ENCODE results near the gene KANSL3.
"Not testable (repeated sequence)": the region's sequence is repeated elsewhere in the genome, so short reads cannot be mapped to it uniquely, and the experiment has no call there.

The KANSL3 gene

GRCh38 chr2:96655526-96655925, 17.4 kb upstream of the KANSL3 start:
- no peak for DNase-seq

- not testable (repeated sequence) for DNase-seq
Measured at GRCh38 chr2:96654791-96655190, 16.7 kb upstream of the KANSL3 start.

DNA sequence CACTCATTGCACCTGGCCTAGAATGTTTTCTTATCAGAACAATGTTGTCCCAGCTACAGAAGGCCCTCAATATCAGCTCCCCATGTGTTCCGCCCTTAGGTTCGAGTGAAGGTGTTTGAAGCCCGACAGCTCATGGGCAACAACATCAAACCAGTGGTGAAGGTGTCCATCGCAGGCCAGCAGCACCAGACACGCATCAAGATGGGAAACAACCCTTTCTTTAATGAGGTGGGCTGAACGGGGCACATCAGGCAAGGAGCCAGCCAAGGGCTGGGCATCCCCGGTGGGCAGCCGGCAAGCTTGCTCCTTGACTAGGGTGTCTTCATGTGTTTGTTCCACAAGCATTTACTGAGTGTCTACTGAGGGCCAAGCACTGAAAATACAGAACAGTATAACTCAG, 13.7 kb upstream of the KANSL3 start:
- DNase-seq = no peak

DNA sequence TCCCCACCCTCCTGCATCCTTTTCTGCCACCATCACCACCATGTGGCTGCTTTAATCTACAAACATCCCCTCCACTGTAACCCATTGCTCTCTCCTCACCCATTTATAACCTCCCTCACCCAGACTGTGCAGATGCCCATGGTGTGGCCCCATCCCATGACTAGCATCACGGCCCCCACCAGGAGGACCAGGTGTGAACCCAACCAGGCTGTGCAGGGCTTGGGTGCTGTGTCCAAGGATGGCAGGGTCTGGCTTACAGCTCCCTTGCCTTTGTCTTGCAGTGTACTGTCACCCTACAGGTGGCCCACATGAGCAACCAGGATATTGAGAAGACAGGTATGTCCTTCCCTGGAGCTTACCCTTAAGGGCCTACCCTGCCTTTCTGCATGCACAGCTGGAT, 11.2 kb upstream of the KANSL3 start:
- no peak for DNase-seq

DNA sequence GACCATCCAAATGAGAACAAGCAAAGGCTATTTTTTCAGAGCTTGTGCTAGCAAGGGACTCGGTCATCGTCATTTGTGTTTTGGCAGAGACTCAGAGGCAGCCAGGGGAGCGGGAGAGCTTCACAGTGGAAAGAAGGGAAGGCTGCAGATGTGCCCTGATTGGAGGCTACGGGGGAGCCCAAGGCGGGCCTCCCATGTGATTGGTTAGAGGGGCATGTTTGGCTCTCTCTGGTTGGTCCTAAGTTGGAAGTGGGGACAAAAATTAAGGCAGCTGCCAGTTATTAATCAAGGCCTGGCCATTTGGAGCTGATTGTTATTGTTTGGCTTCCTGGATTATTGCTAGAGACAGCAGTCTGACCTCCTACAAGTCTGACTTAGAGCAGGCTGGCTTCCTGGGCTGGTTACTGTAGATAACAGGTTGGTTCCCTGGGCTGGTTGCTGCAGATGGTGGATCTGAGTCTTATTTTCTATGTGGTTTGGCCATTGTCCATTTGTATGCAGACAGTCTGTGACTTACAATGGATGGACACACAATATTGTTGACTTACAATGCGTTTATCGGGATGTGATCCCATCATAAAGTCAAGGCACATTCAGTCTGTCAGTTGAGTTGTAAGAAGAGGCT, 10.3 kb upstream of the KANSL3 start:
- no peak for DNase-seq

DNA sequence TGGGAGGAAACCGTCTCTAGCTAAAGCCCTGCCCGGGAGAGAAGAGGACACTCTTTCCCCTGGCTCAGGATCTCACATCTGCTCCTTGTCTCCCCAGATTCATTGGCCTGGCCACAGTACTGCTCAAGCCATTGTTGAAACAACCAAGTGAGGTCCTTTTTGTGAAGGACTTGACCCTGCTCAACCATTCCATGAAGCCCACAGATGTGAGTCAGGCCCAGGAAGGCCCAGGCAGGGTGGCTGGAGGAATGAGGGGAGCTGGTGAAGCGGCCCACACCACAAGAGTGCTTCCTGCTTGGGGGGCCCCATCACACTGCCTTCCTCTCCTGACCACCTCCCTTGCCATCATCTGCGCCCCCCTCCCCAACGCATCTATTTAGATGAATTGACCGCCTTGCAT, 9.6 kb upstream of the KANSL3 start:
- no peak for DNase-seq

DNA sequence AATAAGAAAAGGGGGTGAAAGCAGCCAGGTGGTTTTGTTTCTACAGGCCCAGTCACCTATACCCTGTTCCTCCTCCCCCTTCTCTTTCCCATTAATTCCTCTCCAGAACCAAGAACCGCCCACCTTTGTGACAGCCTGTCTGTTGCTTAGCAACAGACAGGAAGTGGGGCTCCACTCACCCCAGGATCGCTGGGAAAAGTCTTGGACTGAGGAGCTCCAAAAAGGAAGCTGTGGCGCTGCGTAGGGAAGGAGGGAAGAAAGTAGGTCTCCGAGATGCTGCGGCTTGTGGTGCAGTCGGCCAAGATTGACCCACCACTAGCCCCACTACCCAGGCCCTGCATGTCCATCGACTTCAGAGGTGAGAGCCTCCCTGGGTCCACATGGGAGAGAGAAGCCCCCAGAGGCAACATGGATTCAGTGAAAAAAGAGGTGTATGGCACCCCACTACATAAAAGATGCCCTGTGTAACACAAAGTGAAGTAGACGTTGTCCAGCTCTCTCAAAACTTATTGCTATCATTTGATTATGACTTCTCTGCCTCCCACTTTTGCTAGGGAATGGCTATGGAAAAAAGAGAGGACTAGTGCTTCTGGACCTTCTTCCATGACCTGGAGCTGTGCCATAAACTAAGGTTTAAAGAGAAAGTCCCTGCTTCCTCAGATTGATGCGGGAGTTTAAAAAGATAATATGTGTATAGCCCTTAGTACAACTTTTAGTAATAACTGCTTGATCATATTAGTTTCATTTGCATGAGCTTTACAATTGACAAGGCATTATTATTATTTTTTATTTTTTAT, 4.7 kb upstream of the KANSL3 start, which contains the start of gene FER1L5:
Gene FER1L5 (plus strand): TSS at position 201 of the 797 bp plus-strand sequence. CDS start 73 bp downstream, at position 274.
- DNase-seq = peak in 29 of 51 donors; percentile 7 to 71 (median 24)

DNA sequence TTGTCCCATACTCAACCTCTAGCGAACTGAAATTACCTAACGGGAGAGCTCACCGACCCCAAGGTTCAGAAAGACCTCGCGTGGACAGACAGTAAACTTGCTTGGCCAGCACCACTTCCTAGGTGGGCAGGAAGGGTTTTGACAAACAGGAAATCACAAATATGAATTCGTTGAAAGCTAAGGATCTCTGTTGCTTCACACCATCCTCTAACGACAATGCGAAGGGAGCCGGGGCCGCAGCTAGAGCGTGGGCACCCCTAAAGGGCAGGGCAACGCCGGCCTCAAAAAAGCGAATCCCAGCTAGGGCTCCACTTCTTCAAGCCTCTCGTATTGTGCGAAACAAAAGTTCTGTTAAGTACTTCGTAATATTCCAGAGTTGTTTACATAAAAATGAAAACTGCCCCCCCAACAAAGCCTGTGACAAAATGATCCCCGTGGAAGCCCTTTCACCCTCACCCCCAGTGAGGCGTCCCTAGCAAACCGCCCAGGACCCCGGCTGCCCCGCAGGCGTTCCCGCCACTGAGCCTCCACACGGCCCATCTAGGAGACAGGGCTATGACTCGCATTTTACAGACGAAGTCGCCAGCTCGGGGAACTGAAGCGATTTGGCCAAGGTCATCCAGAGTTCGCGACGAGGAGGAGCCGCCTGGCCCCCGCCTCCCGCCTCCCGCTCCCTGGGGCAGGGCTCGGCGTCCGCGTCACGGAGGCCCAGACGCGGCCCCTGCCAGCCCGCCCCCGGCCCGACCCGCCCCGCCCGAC, 548 bp downstream of the KANSL3 start:
- DNase-seq = peak in 46 of 51 donors; percentile 16 to 87 (median 76)

- peak in 5 of 51 donors; percentile 3 to 7 (median 4) for DNase-seq
Measured at GRCh38 chr2:96636551-96637171, 1.5 kb downstream of the KANSL3 start.

DNA sequence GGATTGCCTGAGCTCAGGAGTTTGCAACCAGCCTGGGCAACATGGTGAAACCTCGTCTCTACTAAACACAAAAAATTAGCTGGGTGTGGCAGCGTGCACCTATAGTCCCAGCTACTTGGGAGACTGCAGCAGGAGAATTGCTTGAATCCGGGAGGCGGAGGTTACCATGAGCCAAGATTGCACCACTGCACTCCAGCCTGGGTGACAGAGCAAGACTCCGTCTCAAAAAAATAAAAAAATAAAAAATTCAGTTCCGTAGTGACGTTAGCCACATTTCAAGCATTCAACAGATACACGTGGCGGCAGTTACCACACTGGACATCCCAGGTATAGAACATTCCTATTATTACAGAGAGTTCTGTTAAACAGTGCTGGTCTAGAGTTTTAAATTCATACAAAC, 4.5 kb downstream of the KANSL3 start:
- DNase-seq = no peak

DNA sequence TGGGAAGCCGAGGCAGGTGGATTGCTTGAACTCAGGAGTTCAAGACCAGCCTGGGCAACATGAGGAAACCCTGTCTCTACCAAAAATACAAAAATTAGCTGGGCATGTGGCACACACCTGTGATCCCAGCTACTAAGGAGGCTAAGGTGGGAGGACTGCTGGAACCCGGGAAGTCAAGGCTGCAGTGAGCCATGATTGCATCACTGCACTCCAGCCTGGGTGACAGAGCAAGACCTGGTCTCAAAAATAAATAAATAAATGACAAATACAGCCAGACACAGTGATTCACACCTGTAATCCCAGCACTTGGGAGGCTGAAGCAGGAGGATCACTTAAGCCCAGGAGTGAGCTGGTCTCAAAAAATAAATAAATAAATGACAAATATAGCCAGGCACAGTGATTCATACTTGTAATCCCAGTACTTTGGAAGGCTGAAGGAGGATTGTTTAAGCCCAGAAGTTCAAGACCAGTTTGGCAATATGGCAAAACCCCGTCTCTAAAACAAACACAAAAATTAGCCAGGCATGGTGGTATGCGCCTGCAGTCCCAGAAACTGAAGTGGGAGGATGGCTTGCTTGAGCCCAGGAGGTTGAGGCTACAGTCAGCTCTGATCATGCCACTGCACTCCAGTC, 6.2 kb downstream of the KANSL3 start:
- DNase-seq = no peak

DNA sequence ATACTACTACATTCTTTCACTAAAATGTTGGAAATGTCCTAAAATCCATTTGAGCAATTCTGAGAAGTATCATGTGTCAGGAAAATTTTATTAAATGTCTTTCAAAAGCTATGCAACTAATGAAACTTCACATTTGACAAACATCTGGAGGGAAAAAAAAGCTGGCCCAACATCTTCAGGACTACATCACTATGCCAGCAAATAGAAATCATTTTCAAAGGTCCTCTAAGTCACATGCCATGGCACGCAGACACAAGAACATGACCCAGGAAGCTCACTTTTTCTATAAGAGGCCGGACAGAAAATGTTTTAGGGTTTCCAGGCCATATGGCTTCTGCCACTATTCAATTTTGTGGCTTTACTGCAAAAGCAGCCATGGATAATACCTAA, 11.6 kb downstream of the KANSL3 start:
- no peak for DNase-seq

DNA sequence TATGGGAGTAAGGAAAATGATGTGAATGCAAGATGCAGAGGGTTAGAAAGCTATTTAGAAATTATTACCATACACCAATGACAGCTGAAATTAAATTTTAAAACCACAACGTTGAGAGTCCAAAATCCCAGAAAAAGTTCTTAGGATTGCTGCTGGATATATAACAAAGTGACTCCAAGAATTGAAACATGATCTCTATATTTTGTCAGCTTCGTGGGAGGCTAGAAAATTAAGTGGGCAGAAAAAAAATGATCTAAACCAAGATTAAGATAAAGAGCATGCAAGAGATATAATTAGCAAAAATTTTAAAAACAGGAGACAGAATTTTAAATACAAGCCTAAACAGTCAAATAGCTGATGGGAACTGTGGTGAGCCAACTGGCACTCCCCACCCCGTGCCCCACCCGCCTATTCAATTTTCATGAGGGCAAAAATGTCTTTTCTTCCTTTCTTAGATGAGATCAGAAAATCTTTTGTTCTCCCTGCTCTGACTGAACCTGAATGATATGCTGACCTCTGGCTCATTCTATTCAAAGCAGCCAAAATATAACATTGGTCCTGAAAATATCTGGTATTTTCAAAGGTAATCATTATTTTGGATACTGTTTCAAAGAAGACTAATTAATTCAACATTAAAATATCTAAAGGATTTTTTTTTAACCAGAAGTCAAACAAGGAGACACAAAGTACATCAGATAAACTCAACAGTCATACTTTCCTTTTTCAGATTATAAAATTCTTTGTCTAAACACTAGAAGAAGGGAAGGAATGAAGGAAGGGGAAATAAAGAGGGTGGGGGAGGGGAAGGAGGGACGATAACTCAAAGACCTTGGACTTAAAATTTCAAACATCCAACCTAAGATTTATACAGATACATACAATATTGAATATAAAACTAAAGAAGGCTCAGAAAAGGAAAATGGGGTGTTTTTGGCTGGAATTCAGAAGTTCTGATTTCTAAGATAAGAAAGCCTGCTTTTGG, 12.2 kb downstream of the KANSL3 start:
- no peak for DNase-seq

GRCh38 chr2:96623116-96623515, 15.0 kb downstream of the KANSL3 start:
- DNase-seq = no peak

DNA sequence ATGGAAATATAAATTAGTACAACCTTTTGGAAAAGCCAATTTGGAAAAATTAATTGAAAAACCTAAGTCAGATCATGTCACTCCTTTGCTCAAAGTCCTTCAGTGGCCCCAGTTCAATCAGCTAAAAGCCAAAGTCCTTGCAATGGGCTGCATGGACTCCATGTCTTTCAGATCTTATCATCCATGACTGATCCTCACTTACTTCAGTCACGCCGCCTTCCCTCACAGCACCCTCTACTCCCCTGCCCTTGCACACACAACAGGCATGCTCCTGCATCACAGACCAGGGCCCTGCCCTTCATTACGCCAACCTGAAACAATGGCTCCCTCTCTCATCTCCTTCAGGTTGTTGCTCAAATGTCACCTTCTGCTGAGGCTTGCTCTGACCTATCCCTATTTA, 15.6 kb downstream of the KANSL3 start:
- DNase-seq = no peak

DNA sequence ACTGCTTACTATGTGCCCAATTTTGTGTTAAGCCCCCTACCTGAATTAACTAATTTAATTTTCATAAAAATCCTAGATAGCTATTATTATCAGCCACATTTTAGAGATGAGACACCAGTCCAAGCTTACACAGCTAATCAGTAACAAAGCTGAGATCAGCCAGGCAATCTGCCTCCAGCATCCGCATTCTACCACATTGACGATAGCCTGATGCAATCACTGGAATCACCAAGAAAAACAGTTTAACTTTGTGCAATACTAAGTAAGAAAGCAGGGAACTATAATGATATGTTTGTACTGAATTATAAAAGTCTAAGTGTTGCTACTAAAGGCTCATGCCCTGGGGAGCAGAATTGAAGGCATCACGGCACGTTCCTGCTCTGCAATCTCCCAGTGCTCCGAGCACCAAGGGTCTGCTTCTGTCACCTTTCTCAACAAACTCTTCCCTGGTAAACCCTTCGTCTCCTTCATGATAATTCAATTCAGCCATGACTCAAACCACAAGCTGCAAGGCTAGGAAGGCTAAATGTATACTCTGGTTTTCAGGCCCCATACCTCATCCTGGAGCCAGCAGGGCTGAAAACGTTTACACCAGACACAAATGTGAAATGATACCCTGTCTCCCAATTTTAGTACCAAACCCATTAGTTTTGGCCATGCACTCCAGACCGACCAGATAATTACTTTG, 19.4 kb downstream of the KANSL3 start:
- DNase-seq = no peak

GRCh38 chr2:96617012-96617411, 21.1 kb downstream of the KANSL3 start:
- DNase-seq = no peak

DNA sequence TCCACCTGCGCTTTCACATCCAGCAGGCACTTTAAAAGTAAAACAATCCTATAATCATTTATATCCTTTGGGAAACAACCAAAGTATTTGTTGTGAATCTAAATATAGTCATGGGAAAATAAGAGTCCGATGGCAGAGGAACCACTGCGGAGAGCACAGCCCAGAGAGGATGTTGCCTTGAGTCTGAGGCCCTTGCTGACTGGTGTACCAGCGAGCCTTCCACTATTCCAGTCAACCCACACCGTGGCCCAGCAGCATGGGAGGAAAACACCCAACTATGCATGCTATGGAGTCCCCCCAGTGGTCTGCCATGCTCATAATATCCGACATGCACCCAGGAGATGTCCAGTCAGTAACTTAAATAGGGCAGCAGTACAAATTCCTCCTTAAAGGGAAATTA, 21.6 kb downstream of the KANSL3 start:
- no peak for DNase-seq

DNA sequence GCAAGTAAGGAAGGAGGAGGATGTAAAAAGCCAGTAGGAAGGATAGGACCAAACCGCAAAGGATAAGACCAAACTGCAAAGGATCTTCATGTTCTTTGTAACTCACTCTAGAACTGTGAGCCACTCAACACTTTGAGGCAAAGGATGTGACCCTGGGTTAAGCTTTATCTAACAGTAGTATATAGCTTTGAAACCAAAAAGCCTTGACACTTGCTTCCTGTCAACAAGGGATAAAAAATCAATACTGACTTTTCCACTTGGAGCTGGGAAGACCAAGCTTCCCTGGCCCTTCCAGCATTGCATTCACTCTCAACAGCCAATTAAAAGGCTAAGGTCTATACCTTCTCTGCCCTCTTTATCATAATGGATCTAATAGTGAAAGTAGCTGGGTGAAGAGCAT, 22.0 kb downstream of the KANSL3 start:
- no peak for DNase-seq
